Endothelial cell of umbilical vein (primary cell): ENCODE results near the gene TPCN2. TPM values are rescaled to one million over a fixed set of nuclear protein-coding genes. Genes with fewer than 3 reads are reported as not detected.

ENCODE experiments used
- BruUV-seq: library from RNA; stranded (reverse); fragments of 400-500 nt; replicated peaks from 2 replicates; lab custom pipeline; 2021; lab: Mats Ljungman, UMichigan
- CTCF ChIA-PET: fragments of 300-600, 350-600 bp; sonication (Branson Sonifier 250); formaldehyde crosslinking; loops from one replicate; lab custom pipeline; 2021; ENCODE audit warnings: antibody characterized with exemption, inconsistent platforms; lab: Charles Lee
- POLR2A ChIA-PET: fragments of 300-600, 350-600 bp; sonication (Branson Sonifier 250); formaldehyde crosslinking; loops from one replicate; lab custom pipeline; 2021; ENCODE audit warnings: antibody characterized with exemption, inconsistent platforms; lab: Charles Lee
- DNase-seq: peaks from one replicate; pipeline ENCODE4 v3.0.0-alpha.2; 2011; ENCODE audit warnings: low read depth, low spot score
- FAIRE-seq: peaks from 2 replicates; lab custom pipeline; 2011; peaks lifted over from hg19 to GRCh38; lab: Jason Lieb, UNC
- H2AFZ ChIP-seq: 2 replicates; pipeline ENCODE4 v1.6.0; 2012; ENCODE audit warnings: low read depth, low read length, control low read depth, inconsistent platforms
- H3K27ac ChIP-seq: 2 replicates; pipeline ENCODE4 v1.5.1; 2011; ENCODE audit warnings: low read depth, mild to moderate bottlenecking, control low read depth, low read length, moderate library complexity; ENCODE audit not compliant: insufficient read depth
- H3K27me3 ChIP-seq, 2 experiments: 2 replicates each; pipeline versions ENCODE4 v1.6.0 to v1.6.1; 2011; ENCODE audit warnings: low read length in 2 of 2, mixed read lengths in 1 of 2; ENCODE audit not compliant: control insufficient read depth in 2 of 2, insufficient read depth in 2 of 2
- H3K36me3 ChIP-seq, 2 experiments: 2 replicates in 1 of 2; 3 replicates in 1 of 2; pipeline ENCODE4 v1.5.1; 2011; ENCODE audit warnings: low read length in 2 of 2, mild to moderate bottlenecking in 1 of 2, moderate library complexity in 1 of 2; ENCODE audit not compliant: control insufficient read depth in 2 of 2, insufficient read depth in 2 of 2; ENCODE audit errors: extremely low read depth in 1 of 2
- H3K4me1 ChIP-seq: 3 replicates; pipeline ENCODE4 v1.5.1; 2011; ENCODE audit warnings: mild to moderate bottlenecking, low read length; ENCODE audit not compliant: control insufficient read depth, insufficient read depth; ENCODE audit errors: extremely low read depth
- H3K4me2 ChIP-seq: 2 replicates; pipeline ENCODE4 v1.6.1; 2011; ENCODE audit warnings: low read length, control low read depth, mixed read lengths; ENCODE audit not compliant: insufficient read depth
- H3K4me3 ChIP-seq, 3 experiments: fragments of 200-600 bp in 1 of 3; sonication (generic), shearing (Covaris generic) in 1 of 3; replicated peaks in 1 of 3; 2 replicates each; pipeline ENCODE4 v1.5.1; 2011 to 2016; ENCODE audit warnings: control low read depth in 3 of 3, low read length in 3 of 3, mild to moderate bottlenecking in 2 of 3, inconsistent platforms in 1 of 3, low read depth in 1 of 3, moderate library complexity in 1 of 3; ENCODE audit not compliant: insufficient read depth in 1 of 3
- H3K79me2 ChIP-seq: 2 replicates; pipeline ENCODE4 v1.6.0; 2012; ENCODE audit warnings: low read length, inconsistent platforms; ENCODE audit not compliant: control insufficient read depth, insufficient read depth
- H3K9ac ChIP-seq: replicated peaks from 2 replicates; pipeline ENCODE3; 2011; ENCODE audit warnings: low read length, control low read depth; ENCODE audit not compliant: insufficient read depth; ENCODE audit errors: extremely low read depth
- H3K9me1 ChIP-seq: replicated peaks from 3 replicates; pipeline ENCODE4 v1.6.0; 2011; ENCODE audit warnings: mild to moderate bottlenecking, low read length; ENCODE audit not compliant: control insufficient read depth, insufficient read depth; ENCODE audit errors: extremely low read depth
- H3K9me3 ChIP-seq: replicated peaks from 2 replicates; pipeline ENCODE4 v1.5.1; 2012; ENCODE audit warnings: low read length, inconsistent platforms; ENCODE audit not compliant: control insufficient read depth, insufficient read depth
- H4K20me1 ChIP-seq: replicated peaks from 2 replicates; pipeline ENCODE3; 2011; ENCODE audit warnings: mild to moderate bottlenecking, low read length; ENCODE audit not compliant: control insufficient read depth, insufficient read depth; ENCODE audit errors: extremely low read depth
- CTCF ChIP-seq, 2 donors: IDR thresholded peaks; 1 replicate in 1 of 2; 2 replicates in 1 of 2; pipeline ENCODE4 v1.5.1; 2011; ENCODE audit warnings: low read length in 2 of 2, mild to moderate bottlenecking in 2 of 2, moderate library complexity in 2 of 2, control low read depth in 1 of 2, inconsistent platforms in 1 of 2, low read depth in 1 of 2; ENCODE audit not compliant: insufficient read depth in 1 of 2; ENCODE audit errors: extremely low read depth in 1 of 2
- EZH2 ChIP-seq: IDR thresholded peaks from 2 replicates; pipeline ENCODE4 v1.6.1; 2012; ENCODE audit warnings: borderline replicate concordance, low read depth, mild to moderate bottlenecking, moderate library complexity, low read length, inconsistent platforms; ENCODE audit not compliant: severe bottlenecking
- FOS ChIP-seq: IDR thresholded peaks from 2 replicates; pipeline ENCODE4 v1.6.1; 2011; ENCODE audit warnings: mild to moderate bottlenecking, low read length, moderate library complexity, borderline replicate concordance; ENCODE audit not compliant: insufficient read depth
- GATA2 ChIP-seq: IDR thresholded peaks from 2 replicates; pipeline ENCODE4 v1.7.0; 2011; ENCODE audit warnings: low read depth, mild to moderate bottlenecking, moderate library complexity, mixed read lengths, low read length; ENCODE audit not compliant: insufficient read length, insufficient read depth
- JUN ChIP-seq: IDR thresholded peaks from 2 replicates; pipeline ENCODE4 v1.6.1; 2011; ENCODE audit warnings: borderline replicate concordance, low read depth; ENCODE audit not compliant: insufficient read length, insufficient read depth
- MYC ChIP-seq: IDR thresholded peaks from one replicate; pipeline ENCODE4 v1.6.1; 2011; ENCODE audit warnings: mild to moderate bottlenecking, low read depth, low read length
- POLR2A ChIP-seq: IDR thresholded peaks from 2 replicates; pipeline ENCODE4 v1.6.1; 2012; ENCODE audit warnings: low read depth, mild to moderate bottlenecking, control low read depth, low read length
- POLR2AphosphoS5 ChIP-seq: IDR thresholded peaks from 2 replicates; pipeline ENCODE4 v1.6.1; 2012; ENCODE audit warnings: low read depth, mild to moderate bottlenecking, control low read depth, low read length, moderate library complexity; ENCODE audit not compliant: insufficient read depth
- dilution Hi-C: fragments of 300-500 bp; cut with MboI; formaldehyde crosslinking; loops from one replicate; pipeline ENCODE4 v1.15.0; 2019; ENCODE audit warnings: low sequenced_read_pairs; ENCODE audit not compliant: extremely low pct_ligation_motif_present
- intact Hi-C: fragments of 100-400 bp; cut with micrococcal nuclease; formaldehyde crosslinking; loops from one replicate; pipeline ENCODE4 v1.10.0; 2022
- polyA plus RNA-seq, 4 experiments: library from polyadenylated mRNA; depleted of rRNA in 3 of 4; stranded (reverse) in 3 of 4; unstranded in 1 of 4; fragments of >200 nt; gene quantifications; 2 replicates each; pipeline versions ENCODE4 v1.2.1 to v1.2.3, GENCODE V29; 2011 to 2012; ENCODE audit warnings: missing spikeins in 1 of 4
- total RNA-seq: library from RNA; stranded (reverse); gene quantifications from 2 replicates; pipeline ENCODE4 v1.2.3, GENCODE V29; 2021
- TF ChIP-seq, protein P1 (sequence below): IDR thresholded peaks from 2 replicates; pipeline ENCODE4 v1.6.1; 2011; ENCODE audit not compliant: insufficient read depth, insufficient read length

Gene TPCN2
- total and polyA plus RNA-seq, 2 donors (not counting 3 experiments of a cell fraction or from before 2014, with no cell fraction given) = 10.3 to 13.4 TPM

DNA sequence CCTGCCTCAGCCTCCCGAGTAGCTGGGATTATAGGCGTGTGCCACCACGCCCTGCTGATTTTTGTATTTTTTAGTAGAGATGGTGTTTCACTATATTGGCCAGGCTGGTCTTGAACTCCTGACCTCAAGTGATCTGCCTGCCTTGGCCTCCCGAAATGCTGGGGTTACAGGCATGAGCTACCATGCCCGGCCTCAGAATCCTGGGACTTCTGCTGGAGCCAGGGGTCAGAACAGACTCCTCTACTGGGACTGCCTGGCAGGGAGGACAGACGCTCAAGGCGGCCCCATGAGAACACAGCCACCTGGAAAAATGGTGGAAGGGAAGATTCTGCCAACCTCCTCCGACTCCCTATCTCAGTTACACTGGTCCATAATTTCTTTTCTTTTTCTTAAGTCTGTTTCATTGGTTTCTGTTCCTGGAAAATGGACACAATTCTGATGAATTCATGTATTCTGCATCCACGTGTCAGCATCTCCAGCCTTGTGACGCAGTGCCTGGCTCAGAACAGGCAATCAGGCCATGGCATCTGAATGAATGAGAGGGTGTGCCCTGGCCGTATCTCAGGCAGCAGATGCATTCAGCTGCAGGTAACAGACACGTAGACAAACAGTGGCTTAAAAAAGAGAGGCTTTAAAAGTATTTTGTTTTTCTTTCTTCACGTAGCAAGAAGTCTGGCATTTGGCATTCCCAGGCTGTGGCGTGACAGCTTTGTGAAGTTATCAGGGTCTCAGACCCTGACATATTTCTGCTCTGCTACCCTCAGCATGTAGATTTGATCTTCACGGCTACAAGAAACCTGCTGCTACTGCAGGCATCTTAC is 111.8 kb downstream of the TPCN2 start:
- Histone ChIP-seq H3K9me1 (no peaks in the 10 kb centered on the region), H3K9ac (no peak overlapping the region), H3K4me1 (no peaks in the 10 kb centered on the region), H2AFZ (no peak overlapping the region), H3K9me3 (no peaks in the 10 kb centered on the region), H3K4me3 (no peak overlapping the region), H4K20me1 (no peaks in the 10 kb centered on the region), H3K27ac (no peak overlapping the region), H3K36me3 (no peaks in the 10 kb centered on the region), H3K27me3 (no peaks in the 10 kb centered on the region), H3K4me2 (no peak overlapping the region), H3K79me2 (no peaks in the 10 kb centered on the region)
- TF ChIP-seq FOS (no peak), CTCF (IDR thresholded peaks at IDR 0.05; ENCODE audit: extremely low read depth in 1 of 2, insufficient read depth in 1 of 2, low read depth in 1 of 2, low read length in 2 of 2) (no peak), MYC (no peak), POLR2A (no peak), JUN (no peak), POLR2AphosphoS5 (no peak), EZH2 (no peak), GATA2 (no peak)
- TF ChIP-seq, protein P1, sequence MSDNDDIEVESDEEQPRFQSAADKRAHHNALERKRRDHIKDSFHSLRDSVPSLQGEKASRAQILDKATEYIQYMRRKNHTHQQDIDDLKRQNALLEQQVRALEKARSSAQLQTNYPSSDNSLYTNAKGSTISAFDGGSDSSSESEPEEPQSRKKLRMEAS = no peak
- dilution Hi-C loops = no loop called here
- ChIA-PET CTCF (interaction anchor here (1.5 kb wide), 1 partner anchor 29 kb away, joined by 4 read pairs; no protein-coding TSS in a partner anchor), POLR2A (no interaction called here)
- DNase-seq (no peak), FAIRE-seq (no peak)
- BruUV-seq = no TSS peak
- intact Hi-C loops = no loop called here
